Measurements from ENCODE around the gene ZMIZ2.
"Not testable (repeated sequence)": the region's sequence is repeated elsewhere in the genome, so short reads cannot be mapped to it uniquely, and the experiment has no call there.

Gene ZMIZ2

GRCh38 chr7:44803828-44804519, 55.3 kb downstream of the ZMIZ2 start:
- not testable (repeated sequence) for DNase-seq

GRCh38 chr7:44805950-44806349, 57.3 kb downstream of the ZMIZ2 start:
- DNase-seq: no peak

- DNase-seq: no peak
Measured at GRCh38 chr7:44808914-44809393, 60.3 kb downstream of the ZMIZ2 start.

GRCh38 chr7:44811093-44811492, 62.4 kb downstream of the ZMIZ2 start:
- no peak for DNase-seq

- DNase-seq: no peak
Measured at GRCh38 chr7:44811571-44811970, 62.9 kb downstream of the ZMIZ2 start.

- DNase-seq: no peak
Measured at GRCh38 chr7:44814919-44815318, 66.3 kb downstream of the ZMIZ2 start.

- no peak for DNase-seq
Measured at GRCh38 chr7:44819292-44819691, 70.6 kb downstream of the ZMIZ2 start.
